Peyer's patch (tissue), 4 donors: ENCODE results near the gene NDOR1.

Source experiments
- CTCF ChIP-seq, 6 experiments: fragments of 450-650 bp in 4 of 6; fragments of 200-600 bp in 2 of 6; sonication (generic) in 1 of 6; IDR thresholded peaks; one replicate each; pipeline ENCODE4 v1.5.1; 2017 to 2019; ENCODE audit warnings: antibody characterized with exemption in 6 of 6, mild to moderate bottlenecking in 3 of 6, moderate library complexity in 1 of 6
- POLR2A ChIP-seq, 2 donors: fragments of 450-650 bp; IDR thresholded peaks; one replicate each; pipeline ENCODE4 v1.5.1; 2017; ENCODE audit warnings: antibody characterized with exemption in 2 of 2, mild to moderate bottlenecking in 2 of 2, moderate library complexity in 2 of 2

- TF ChIP-seq CTCF (IDR thresholded peaks at IDR 0.05): no peak
- no peak for TF ChIP-seq POLR2A (IDR thresholded peaks at IDR 0.05)
Measured at GRCh38 chr9:137232101-137232500, 26.6 kb downstream of the NDOR1 start.
